Panc1 (cell line): ENCODE data around the gene SMURF1. TPM values are rescaled to one million over a fixed set of nuclear protein-coding genes. Genes with fewer than 3 reads are reported as not detected.

Experiments used
- ATAC-seq: fragments of 200-7000 bp; cut with Tn5 transposase; 2 replicates; pipeline ENCODE4 v1.9.1; 2020; ENCODE audit warnings: mild to moderate bottlenecking, moderate library complexity
- BruUV-seq: library from RNA; stranded (reverse); fragments of 400-500 nt; replicated peaks from 2 replicates; lab custom pipeline; 2021; lab: Mats Ljungman, UMichigan
- CTCF ChIA-PET: fragments of 300-600 bp; sonication (Branson Sonifier 250); formaldehyde crosslinking; loops from one replicate; lab custom pipeline; 2022; ENCODE audit warnings: antibody characterized with exemption; lab: Charles Lee
- POLR2A ChIA-PET: fragments of 300-600 bp; sonication (Branson Sonifier 250); formaldehyde crosslinking; loops from one replicate; lab custom pipeline; 2022; ENCODE audit warnings: antibody characterized with exemption; lab: Charles Lee
- DNase-seq: peaks from one replicate; pipeline ENCODE4 v3.0.0-alpha.2; 2010; ENCODE audit warnings: low read depth, low spot score
- H3K27ac ChIP-seq: 2 replicates; pipeline ENCODE4 v1.5.1; 2011; ENCODE audit warnings: mild to moderate bottlenecking, low read length, inconsistent platforms
- H3K27me3 ChIP-seq: fragments of 200-500 bp; sonication (Bioruptor generic); 2 replicates; pipeline ENCODE4 v1.6.0; 2014; ENCODE audit warnings: low read length, inconsistent platforms; ENCODE audit not compliant: control insufficient read depth, insufficient read depth
- H3K36me3 ChIP-seq: fragments of 200-500 bp; sonication (Bioruptor generic); 2 replicates; pipeline ENCODE4 v1.5.1; 2014; ENCODE audit warnings: inconsistent platforms, mild to moderate bottlenecking, low read length, moderate library complexity; ENCODE audit not compliant: control insufficient read depth, insufficient read depth
- H3K4me1 ChIP-seq: 2 replicates; pipeline ENCODE4 v1.5.1; 2011; ENCODE audit warnings: inconsistent platforms, mild to moderate bottlenecking, low read length, moderate library complexity; ENCODE audit not compliant: control insufficient read depth, insufficient read depth
- H3K4me3 ChIP-seq, 2 experiments: 2 replicates each; pipeline ENCODE4 v1.5.1; 2011 to 2012; ENCODE audit warnings: low read depth in 2 of 2, low read length in 2 of 2, mild to moderate bottlenecking in 2 of 2, inconsistent platforms in 1 of 2, moderate library complexity in 1 of 2
- H3K9me3 ChIP-seq: fragments of 200-500 bp; sonication (Bioruptor generic); 2 replicates; pipeline ENCODE4 v1.5.1; 2014; ENCODE audit warnings: low read depth, mild to moderate bottlenecking, inconsistent platforms, low read length, moderate library complexity; ENCODE audit not compliant: control insufficient read depth, insufficient read depth
- POLR2AphosphoS5 ChIP-seq: IDR thresholded peaks from 2 replicates; pipeline ENCODE4 v1.6.1; 2012; ENCODE audit warnings: mild to moderate bottlenecking, low read depth, low read length, moderate library complexity
- SIN3A ChIP-seq: IDR thresholded peaks from 2 replicates; pipeline ENCODE4 v1.6.1; 2012; ENCODE audit warnings: low read depth, mild to moderate bottlenecking, low read length, moderate library complexity, borderline replicate concordance; ENCODE audit not compliant: insufficient read depth
- TCF7L2 ChIP-seq: IDR thresholded peaks from 2 replicates; pipeline ENCODE4 v1.6.1; 2011; ENCODE audit warnings: mild to moderate bottlenecking, low read depth, low read length, inconsistent platforms
- in situ Hi-C: cut with HindIII; loops from 2 replicates; pipeline ENCODE4 v1.10.0; 2016; ENCODE audit warnings: low sequenced_read_pairs, low pct_unique_long_range_greater_than_20kb
- intact Hi-C: fragments of 100-400 bp; cut with micrococcal nuclease; formaldehyde crosslinking; loops from one replicate; pipeline ENCODE4 v1.10.0; 2022; ENCODE audit not compliant: unreplicated experiment
- total RNA-seq: library from RNA; stranded (reverse); gene quantifications from one replicate; pipeline ENCODE4 v1.2.1, GENCODE V29; 2021; ENCODE audit not compliant: unreplicated experiment
- TF ChIP-seq, protein P1 (sequence below): fragments of 450-650 bp; IDR thresholded peaks from 2 replicates; pipeline ENCODE4 v1.5.1; 2017; ENCODE audit warnings: mild to moderate bottlenecking
- TF ChIP-seq, protein P2 (sequence below), 2 experiments: IDR thresholded peaks; 2 replicates each; pipeline ENCODE4 v1.6.1; 2011 to 2012; ENCODE audit warnings: low read depth in 2 of 2, control low read depth in 1 of 2, low read length in 1 of 2, mild to moderate bottlenecking in 1 of 2, moderate library complexity in 1 of 2; ENCODE audit not compliant: insufficient read depth in 1 of 2

SMURF1 gene
- total RNA-seq, 1 experiment from 2014 or later, result 47.0 TPM

DNA sequence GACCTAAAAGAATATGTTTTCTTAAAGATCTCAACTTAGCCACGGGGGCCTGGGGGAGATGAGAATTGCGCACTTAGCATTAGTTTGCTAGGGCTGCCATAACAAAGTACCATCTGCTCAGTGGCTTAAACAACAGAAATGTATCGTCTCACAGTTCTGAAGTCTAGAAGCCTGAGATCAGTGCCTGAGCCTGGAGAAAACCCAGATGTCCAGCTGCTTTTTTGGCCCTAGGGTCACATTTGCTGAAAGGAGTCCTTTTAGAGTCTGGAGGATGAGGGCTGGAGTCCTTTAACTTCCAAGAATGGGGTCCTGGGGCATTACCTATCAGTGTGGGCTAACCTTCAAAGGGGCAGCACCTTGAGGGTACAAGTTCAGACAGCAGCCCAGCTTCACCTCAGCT, 48.2 kb downstream of the SMURF1 start:
- TF ChIP-seq TCF7L2, result no peak
- ChIA-PET CTCF (no interaction called here), POLR2A (interaction anchor here (0.5 kb wide), 1 partner anchor 29 kb away, joined by 3 read pairs; no protein-coding TSS in a partner anchor)
- no peaks in the 10 kb centered on the region for H3K27me3 ChIP-seq
- peaks cover 46% of the 10 kb centered on the region for H3K4me1 ChIP-seq
- no peak overlapping the region for H3K27ac ChIP-seq
- BruUV-seq, result no TSS peak
- in situ Hi-C loops, result no loop called here
- no peaks in the 10 kb centered on the region for H3K9me3 ChIP-seq
- ATAC-seq (no peak), DNase-seq (no peak)
- no peaks in the 10 kb centered on the region; the same call in 1 of the 2 replicates for H3K36me3 ChIP-seq
- intact Hi-C loops, result no loop called here
- H3K4me3 ChIP-seq, result no peak overlapping the region

DNA sequence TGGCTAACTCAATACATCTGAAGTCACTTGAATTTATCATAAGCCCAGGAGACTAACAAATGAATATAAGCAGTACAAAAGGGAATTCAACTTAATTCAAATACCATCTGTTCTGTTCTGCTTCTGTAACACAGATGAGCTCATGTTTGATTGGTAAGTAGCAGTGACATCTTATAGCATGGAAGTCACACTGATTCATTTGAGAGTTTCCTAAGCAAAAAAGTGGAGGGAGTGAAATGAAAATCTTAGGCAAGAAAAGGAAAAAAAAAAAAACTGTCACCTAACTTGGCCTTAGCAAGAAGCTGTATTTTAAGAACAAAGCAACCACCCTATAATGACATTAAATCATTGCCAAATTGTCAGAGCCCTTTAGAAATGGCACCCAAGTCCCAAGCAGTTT, 49.5 kb downstream of the SMURF1 start:
- intact Hi-C loops, result no loop called here
- DNase-seq (no peak), ATAC-seq (no peak)
- peaks cover 51% of the 10 kb centered on the region for H3K4me1 ChIP-seq
- no peaks in the 10 kb centered on the region; the same call in 1 of the 2 replicates for H3K36me3 ChIP-seq
- H3K27ac ChIP-seq, result no peak overlapping the region
- TF ChIP-seq, protein P1, sequence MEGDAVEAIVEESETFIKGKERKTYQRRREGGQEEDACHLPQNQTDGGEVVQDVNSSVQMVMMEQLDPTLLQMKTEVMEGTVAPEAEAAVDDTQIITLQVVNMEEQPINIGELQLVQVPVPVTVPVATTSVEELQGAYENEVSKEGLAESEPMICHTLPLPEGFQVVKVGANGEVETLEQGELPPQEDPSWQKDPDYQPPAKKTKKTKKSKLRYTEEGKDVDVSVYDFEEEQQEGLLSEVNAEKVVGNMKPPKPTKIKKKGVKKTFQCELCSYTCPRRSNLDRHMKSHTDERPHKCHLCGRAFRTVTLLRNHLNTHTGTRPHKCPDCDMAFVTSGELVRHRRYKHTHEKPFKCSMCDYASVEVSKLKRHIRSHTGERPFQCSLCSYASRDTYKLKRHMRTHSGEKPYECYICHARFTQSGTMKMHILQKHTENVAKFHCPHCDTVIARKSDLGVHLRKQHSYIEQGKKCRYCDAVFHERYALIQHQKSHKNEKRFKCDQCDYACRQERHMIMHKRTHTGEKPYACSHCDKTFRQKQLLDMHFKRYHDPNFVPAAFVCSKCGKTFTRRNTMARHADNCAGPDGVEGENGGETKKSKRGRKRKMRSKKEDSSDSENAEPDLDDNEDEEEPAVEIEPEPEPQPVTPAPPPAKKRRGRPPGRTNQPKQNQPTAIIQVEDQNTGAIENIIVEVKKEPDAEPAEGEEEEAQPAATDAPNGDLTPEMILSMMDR, result no peak
- TF ChIP-seq, protein P2, sequence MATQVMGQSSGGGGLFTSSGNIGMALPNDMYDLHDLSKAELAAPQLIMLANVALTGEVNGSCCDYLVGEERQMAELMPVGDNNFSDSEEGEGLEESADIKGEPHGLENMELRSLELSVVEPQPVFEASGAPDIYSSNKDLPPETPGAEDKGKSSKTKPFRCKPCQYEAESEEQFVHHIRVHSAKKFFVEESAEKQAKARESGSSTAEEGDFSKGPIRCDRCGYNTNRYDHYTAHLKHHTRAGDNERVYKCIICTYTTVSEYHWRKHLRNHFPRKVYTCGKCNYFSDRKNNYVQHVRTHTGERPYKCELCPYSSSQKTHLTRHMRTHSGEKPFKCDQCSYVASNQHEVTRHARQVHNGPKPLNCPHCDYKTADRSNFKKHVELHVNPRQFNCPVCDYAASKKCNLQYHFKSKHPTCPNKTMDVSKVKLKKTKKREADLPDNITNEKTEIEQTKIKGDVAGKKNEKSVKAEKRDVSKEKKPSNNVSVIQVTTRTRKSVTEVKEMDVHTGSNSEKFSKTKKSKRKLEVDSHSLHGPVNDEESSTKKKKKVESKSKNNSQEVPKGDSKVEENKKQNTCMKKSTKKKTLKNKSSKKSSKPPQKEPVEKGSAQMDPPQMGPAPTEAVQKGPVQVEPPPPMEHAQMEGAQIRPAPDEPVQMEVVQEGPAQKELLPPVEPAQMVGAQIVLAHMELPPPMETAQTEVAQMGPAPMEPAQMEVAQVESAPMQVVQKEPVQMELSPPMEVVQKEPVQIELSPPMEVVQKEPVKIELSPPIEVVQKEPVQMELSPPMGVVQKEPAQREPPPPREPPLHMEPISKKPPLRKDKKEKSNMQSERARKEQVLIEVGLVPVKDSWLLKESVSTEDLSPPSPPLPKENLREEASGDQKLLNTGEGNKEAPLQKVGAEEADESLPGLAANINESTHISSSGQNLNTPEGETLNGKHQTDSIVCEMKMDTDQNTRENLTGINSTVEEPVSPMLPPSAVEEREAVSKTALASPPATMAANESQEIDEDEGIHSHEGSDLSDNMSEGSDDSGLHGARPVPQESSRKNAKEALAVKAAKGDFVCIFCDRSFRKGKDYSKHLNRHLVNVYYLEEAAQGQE (IDR thresholded peaks at IDR 0.05; ENCODE audit: insufficient read depth in 1 of 2, low read depth in 2 of 2, low read length in 1 of 2), result no peak
- TF ChIP-seq SIN3A (no peak), TCF7L2 (no peak), POLR2AphosphoS5 (no peak)
- H3K9me3 ChIP-seq, result no peaks in the 10 kb centered on the region
- in situ Hi-C loops, result no loop called here
- POLR2A ChIA-PET, result no interaction called here
- no peak overlapping the region for H3K4me3 ChIP-seq
- CTCF ChIA-PET, result no interaction called here
- no peaks in the 10 kb centered on the region for H3K27me3 ChIP-seq
- no TSS peak for BruUV-seq

DNA sequence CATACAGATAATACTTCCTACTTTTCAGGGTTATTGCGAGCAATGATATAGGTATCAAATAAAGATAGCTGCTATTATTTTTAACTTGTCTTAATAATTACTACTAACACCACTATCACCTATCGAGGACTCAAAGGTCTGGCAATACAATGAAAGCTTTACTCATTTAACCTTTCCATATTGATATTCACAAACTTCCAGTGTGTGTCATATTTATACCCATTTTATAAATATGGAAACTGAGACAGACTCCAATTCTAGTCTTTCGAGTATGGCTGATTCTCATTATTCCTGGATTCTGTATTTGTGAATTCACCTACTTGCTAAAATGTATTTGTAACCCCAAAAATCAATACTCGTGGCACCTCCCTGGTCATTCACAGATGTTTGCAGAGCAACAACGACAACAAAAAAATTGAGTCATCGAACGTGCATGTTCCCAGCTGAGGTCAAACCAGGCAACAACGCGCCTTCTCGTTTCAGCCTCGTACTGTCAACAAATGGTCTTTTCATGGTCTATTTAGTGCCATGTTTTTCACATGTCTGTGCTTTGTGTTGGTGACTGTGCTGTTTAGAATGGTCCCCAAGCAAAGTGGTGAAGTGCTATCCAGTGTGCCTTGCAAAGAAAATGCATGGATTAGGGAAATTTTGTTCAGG, 51.7 kb downstream of the SMURF1 start:
- DNase-seq, result no peak
- H3K4me1 ChIP-seq, result peaks cover 38% of the 10 kb centered on the region
- H3K9me3 ChIP-seq, result no peaks in the 10 kb centered on the region
- BruUV-seq, result no TSS peak
- ATAC-seq, result no peak
- no peak overlapping the region for H3K27ac ChIP-seq
- intact Hi-C loops, result no loop called here
- no peaks in the 10 kb centered on the region; the same call in 1 of the 2 replicates for H3K36me3 ChIP-seq
- ChIA-PET CTCF (no interaction called here), POLR2A (no interaction called here)
- in situ Hi-C loops, result no loop called here
- H3K4me3 ChIP-seq, result no peak overlapping the region
- no peaks in the 10 kb centered on the region for H3K27me3 ChIP-seq
- TF ChIP-seq, protein P2 (IDR thresholded peaks at IDR 0.05; ENCODE audit: insufficient read depth in 1 of 2, low read depth in 2 of 2, low read length in 1 of 2), result no peak
- TF ChIP-seq SIN3A, result no peak
- no peak for TF ChIP-seq TCF7L2
- TF ChIP-seq POLR2AphosphoS5, result no peak
- TF ChIP-seq, protein P1, result no peak
